Endothelial cell (in vitro differentiated cells): Measurements from ENCODE around the gene WNT1. TPM values are rescaled to one million over a fixed set of nuclear protein-coding genes. Genes with fewer than 3 reads are reported as not detected.
A peak's percentile ranks its signal among the peaks of the same experiment; 100 is the strongest.

Experiments used
- DNase-seq: peaks from one replicate; pipeline ENCODE4 v3.0.0; 2021; ENCODE audit warnings: low spot score
- H3K27ac Mint-ChIP-seq: one replicate; pipeline ENCODE4 v1.8.0; 2021; ENCODE audit warnings: mixed read lengths, inconsistent platforms; ENCODE audit not compliant: unreplicated experiment
- H3K27me3 Mint-ChIP-seq: one replicate; pipeline ENCODE4 v1.8.0; 2021; ENCODE audit warnings: mild to moderate bottlenecking, moderate library complexity, mixed read lengths, inconsistent platforms; ENCODE audit not compliant: unreplicated experiment
- H3K36me3 Mint-ChIP-seq: one replicate; pipeline ENCODE4 v1.8.0; 2021; ENCODE audit warnings: mild to moderate bottlenecking, low read depth, mixed read lengths, inconsistent platforms; ENCODE audit not compliant: unreplicated experiment
- H3K4me1 Mint-ChIP-seq: one replicate; pipeline ENCODE4 v1.8.0; 2021; ENCODE audit warnings: mild to moderate bottlenecking, mixed read lengths, inconsistent platforms; ENCODE audit not compliant: unreplicated experiment
- H3K4me3 Mint-ChIP-seq: one replicate; pipeline ENCODE4 v1.8.0; 2021; ENCODE audit warnings: mild to moderate bottlenecking, mixed read lengths, inconsistent platforms; ENCODE audit not compliant: unreplicated experiment
- H3K9me3 Mint-ChIP-seq: one replicate; pipeline ENCODE4 v1.8.0; 2021; ENCODE audit warnings: mixed read lengths, inconsistent platforms; ENCODE audit not compliant: unreplicated experiment
- total RNA-seq: library from RNA; stranded (reverse); fragmentation: NEBNext Ultra II Directional; extraction: Animal tissue kit (Norgen Biotek cat#: 25700); gene quantifications from one replicate; pipeline ENCODE4 v1.2.1, GENCODE V29; 2021; ENCODE audit not compliant: unreplicated experiment
- TF ChIP-seq, protein P1 (sequence below): fragments of 200-600 bp; sonication (generic); IDR thresholded peaks from one replicate; pipeline ENCODE4 v1.5.0; 2021; ENCODE audit warnings: antibody characterized with exemption; ENCODE audit not compliant: unreplicated experiment

The WNT1 gene
- total RNA-seq, 1 donor from 2014 or later, result not detected

DNA sequence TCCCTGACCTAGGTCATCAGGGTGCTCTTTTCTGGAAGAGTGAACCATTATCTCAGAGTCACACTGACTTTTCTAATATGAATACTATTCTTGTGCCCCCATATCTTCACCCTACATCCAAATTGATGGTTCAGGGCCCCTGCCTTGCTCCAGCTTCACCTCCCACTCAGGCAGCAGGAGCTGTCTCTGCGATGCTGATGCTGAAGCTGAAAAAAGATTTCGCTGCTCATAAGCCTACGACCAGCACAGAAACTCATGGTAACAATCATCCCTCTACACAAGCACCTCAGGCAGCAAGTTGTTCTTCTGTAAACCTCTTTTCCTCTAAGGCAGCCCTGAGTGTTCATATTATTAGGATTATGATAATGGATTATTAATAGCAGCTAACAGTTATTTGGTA is 24.1 kb upstream of the WNT1 start:
- Mint-ChIP-seq H3K36me3 (peaks cover 25% of the 10 kb centered on the region), H3K9me3 (no peaks in the 10 kb centered on the region), H3K27me3 (peaks cover 17% of the 10 kb centered on the region), H3K4me3 (no peak overlapping the region), H3K27ac (no peak overlapping the region), H3K4me1 (peaks cover 36% of the 10 kb centered on the region)
- DNase-seq, result no peak
- TF ChIP-seq, protein P1, sequence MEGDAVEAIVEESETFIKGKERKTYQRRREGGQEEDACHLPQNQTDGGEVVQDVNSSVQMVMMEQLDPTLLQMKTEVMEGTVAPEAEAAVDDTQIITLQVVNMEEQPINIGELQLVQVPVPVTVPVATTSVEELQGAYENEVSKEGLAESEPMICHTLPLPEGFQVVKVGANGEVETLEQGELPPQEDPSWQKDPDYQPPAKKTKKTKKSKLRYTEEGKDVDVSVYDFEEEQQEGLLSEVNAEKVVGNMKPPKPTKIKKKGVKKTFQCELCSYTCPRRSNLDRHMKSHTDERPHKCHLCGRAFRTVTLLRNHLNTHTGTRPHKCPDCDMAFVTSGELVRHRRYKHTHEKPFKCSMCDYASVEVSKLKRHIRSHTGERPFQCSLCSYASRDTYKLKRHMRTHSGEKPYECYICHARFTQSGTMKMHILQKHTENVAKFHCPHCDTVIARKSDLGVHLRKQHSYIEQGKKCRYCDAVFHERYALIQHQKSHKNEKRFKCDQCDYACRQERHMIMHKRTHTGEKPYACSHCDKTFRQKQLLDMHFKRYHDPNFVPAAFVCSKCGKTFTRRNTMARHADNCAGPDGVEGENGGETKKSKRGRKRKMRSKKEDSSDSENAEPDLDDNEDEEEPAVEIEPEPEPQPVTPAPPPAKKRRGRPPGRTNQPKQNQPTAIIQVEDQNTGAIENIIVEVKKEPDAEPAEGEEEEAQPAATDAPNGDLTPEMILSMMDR, result no peak

DNA sequence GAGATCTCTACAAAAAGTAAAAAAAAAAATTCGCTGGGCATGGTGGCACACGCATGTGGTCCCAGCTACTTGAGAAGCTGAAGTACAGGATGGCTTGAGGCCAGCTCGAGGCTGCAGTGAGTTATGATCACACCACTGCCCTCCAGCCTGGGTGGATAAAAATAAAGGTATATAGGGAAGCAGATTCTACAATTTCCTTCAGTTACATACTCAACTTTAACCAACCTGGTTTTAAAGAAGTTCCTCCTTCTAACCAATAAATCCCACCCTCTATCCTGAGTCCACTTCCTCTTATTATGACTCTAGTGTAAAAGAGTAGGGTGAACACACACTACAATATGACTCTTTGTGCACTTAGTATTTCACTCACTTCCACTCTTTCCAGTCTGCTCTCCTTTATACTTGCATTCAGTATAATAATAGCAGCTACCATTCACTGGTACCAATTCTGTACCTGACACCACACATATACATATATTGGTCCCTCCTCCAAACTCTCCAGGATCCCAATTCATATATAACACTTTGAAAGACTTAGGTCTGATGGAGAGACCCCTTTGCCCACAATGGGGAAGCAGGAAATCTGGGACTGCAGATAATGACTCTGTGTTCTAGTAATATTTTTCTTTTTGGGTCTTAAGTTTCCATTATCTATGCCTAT is 23.2 kb upstream of the WNT1 start:
- peak overlapping the region; percentile 98 for H3K4me3 Mint-ChIP-seq
- peaks cover 22% of the 10 kb centered on the region for H3K36me3 Mint-ChIP-seq
- peak overlapping the region; percentile 67 for H3K27ac Mint-ChIP-seq
- TF ChIP-seq, protein P1, result no peak
- no peaks in the 10 kb centered on the region for H3K9me3 Mint-ChIP-seq
- H3K4me1 Mint-ChIP-seq, result peaks cover 36% of the 10 kb centered on the region
- no peak for DNase-seq
- H3K27me3 Mint-ChIP-seq, result peaks cover 18% of the 10 kb centered on the region

DNA sequence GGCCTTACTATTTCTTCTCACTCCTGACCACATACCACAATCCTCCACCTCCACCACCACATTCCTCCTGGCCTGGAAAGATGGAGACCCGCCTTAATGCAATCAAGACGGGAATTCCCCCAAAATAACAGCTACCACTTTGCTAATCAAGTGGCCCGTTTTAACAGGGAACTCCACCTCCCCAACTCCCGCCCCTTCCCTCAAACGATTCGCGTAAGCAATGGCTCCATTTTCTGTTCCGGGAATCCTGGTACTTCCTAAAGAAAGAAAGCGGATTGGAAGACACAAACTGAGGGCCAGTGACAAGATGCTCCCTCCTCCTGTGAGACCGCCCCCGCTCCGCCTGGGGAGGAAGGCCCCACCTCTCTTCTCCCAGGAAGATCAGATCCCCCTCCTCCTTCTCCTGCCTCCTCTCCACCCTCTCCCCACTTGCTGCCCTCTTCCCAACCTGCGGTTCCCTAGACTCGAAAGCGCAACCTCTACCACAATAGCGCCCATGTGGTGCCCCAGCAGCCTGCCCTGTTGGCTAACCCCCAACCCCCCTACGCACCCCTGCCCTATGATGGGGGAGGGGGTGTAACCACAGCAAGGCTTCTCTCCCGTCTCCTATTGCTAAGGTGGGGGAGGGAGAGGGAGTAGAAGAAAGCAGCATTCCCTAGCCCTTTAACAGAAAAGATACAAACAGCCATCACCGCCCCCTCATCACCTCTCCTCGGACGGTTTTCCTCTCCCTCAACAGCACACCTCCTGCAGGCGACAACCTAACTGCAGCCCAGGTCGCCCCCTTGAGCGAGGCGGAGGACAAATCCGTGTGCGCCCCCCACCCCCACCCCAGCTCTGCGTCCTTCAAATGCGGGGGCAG is 21.6 kb upstream of the WNT1 start:
- Mint-ChIP-seq H3K4me3 (peak overlapping the region; percentile 98), H3K27ac (peak overlapping the region; percentile 95), H3K4me1 (peaks cover 46% of the 10 kb centered on the region), H3K27me3 (peaks cover 17% of the 10 kb centered on the region), H3K36me3 (peaks cover 22% of the 10 kb centered on the region), H3K9me3 (no peaks in the 10 kb centered on the region)
- TF ChIP-seq, protein P1, result no peak
- DNase-seq, result peak; percentile 77

DNA sequence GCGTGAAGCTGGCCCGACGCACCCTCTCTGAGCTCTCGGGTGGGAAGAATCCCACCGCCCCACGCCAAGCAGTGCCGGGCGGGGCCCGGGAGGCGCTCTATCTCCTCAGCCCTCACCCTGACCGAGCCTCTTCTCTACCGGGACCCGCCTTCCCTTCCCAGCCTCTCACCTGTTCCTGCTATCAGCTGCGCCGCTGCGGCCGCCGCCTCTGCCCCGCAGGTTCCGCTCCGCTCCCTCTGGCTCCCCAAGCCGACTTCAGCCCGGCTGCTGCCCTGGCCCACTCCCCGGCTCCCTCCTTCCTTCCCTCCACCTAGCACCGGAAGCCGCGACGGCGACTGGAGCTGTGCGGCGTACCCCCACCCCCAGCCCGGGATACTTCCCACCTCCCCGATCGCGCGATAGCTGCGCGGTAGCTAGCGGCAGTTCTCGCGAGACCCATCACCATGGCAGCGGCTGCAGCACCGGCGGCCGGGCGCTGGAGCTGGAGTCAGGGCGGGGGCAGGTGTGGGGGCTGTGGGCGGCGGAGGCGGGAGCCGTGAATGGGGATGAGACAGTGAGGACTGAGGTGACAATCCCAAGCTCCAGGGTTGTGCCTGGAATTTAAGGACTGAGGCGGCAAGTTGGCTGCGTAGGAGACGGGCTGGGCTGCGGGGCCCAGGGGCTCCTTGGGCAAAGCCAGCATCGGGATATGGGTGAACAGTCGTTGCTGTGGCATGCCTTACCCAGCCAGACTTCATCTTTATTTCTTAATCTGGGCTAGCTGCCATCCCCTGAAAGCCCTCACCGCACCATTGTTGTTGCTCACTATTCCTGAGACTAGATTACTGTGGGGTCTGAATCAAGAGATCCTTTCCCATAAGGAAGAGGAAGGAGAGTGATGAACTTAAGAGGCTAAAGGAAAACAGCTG is 20.7 kb upstream of the WNT1 start, which contains the start of gene ARF3:
TSS of gene ARF3 (minus strand) at position 347 of the 908 bp plus-strand sequence. CDS start 16,392 bp downstream, outside the sequence.
- peak within 1 kb of the TSS; percentile 95 for H3K27ac Mint-ChIP-seq
- peaks cover 17% of the 10 kb centered on the region for H3K27me3 Mint-ChIP-seq
- H3K36me3 Mint-ChIP-seq, result peaks cover 22% of the 10 kb centered on the region
- peak within 1 kb of the TSS; percentile 98 for H3K4me3 Mint-ChIP-seq
- no peaks in the 10 kb centered on the region for H3K9me3 Mint-ChIP-seq
- peak; percentile 98 for DNase-seq
- TF ChIP-seq, protein P1, result no peak
- peaks cover 51% of the 10 kb centered on the region for H3K4me1 Mint-ChIP-seq
